Left cardiac atrium (tissue), 4 donors: ENCODE results near the gene WIZ. TPM values are rescaled to one million over a fixed set of nuclear protein-coding genes. Genes with fewer than 3 reads are reported as not detected.
A peak's percentile ranks its signal among the peaks of the same experiment; 100 is the strongest.
"Not testable (repeated sequence)": the region's sequence is repeated elsewhere in the genome, so short reads cannot be mapped to it uniquely, and the experiment has no call there.

ENCODE experiments used
- ATAC-seq, 2 donors: fragments of 200-7000 bp; cut with Tn5 transposase; one replicate each; pipeline ENCODE4 v1.9.1; 2020; ENCODE audit warnings: mild to moderate bottlenecking in 2 of 2, moderate library complexity in 2 of 2
- DNase-seq: peaks from one replicate; pipeline ENCODE4 v3.0.0-alpha.2; 2020
- intact Hi-C, 2 donors: fragments of 100-400 bp; cut with DNase I; formaldehyde crosslinking; loops; one replicate each; pipeline versions ENCODE4 v1.14.1 to v1.15.1; 2022 to 2023
- total RNA-seq, 2 donors: library from RNA; stranded (reverse); fragmentation: NEBNext Ultra II Directional; extraction: Animal tissue kit (Norgen Biotek cat#: 25700); gene quantifications; one replicate each; pipeline ENCODE4 v1.2.1, GENCODE V29; 2021
- donor health status: DM: no; HTN: yes; CAD: no.
- donor health status: DM: no; HTN: yes; CAD: no; lungs with severe emphysema.
- donor health status: DM: yes; HTN: yes; CAD: no.
- donor health status: Dilated cardiomyopathy.

The WIZ gene
- total RNA-seq, 2 donors from 2014 or later = 26.9 to 28.7 TPM

GRCh38 chr19:15421136-15421695 is 28.5 kb downstream of the WIZ start:
- intact Hi-C loops = loop anchor here in 1 of 2 donors (5.0 kb wide), 1 partner anchor 131 kb away; no protein-coding TSS in a partner anchor
- no peak for DNase-seq
- ATAC-seq = no peak

- no peak for ATAC-seq
- intact Hi-C loops = loop anchor here in 1 of 2 donors (5.0 kb wide), 1 partner anchor 133 kb away; no protein-coding TSS in a partner anchor
- DNase-seq = no peak
These were observed 30.2 kb downstream of the WIZ start for GRCh38 chr19:15419413-15420025.

GRCh38 chr19:15418579-15419412 is 31.0 kb downstream of the WIZ start, which contains the start of gene AKAP8L:
TSS of gene AKAP8L (minus strand) at chr19:15418988. CDS start at chr19:15418923, 65 bp downstream.
- ATAC-seq = peak; percentile 95 to 97
- DNase-seq = peak; percentile 99
- intact Hi-C loops = no loop called here

GRCh38 chr19:15418231-15418578 is 31.6 kb downstream of the WIZ start:
- DNase-seq (no peak), ATAC-seq (peak in 1 of 2 donors; percentile 2)
- intact Hi-C loops = no loop called here

- intact Hi-C loops = no loop called here
- DNase-seq (peak; percentile 20), ATAC-seq (no peak)
These were observed 32.1 kb downstream of the WIZ start for GRCh38 chr19:15417699-15418098.

GRCh38 chr19:15412832-15413231 is 36.9 kb downstream of the WIZ start:
- ATAC-seq (no peak), DNase-seq (no peak)
- intact Hi-C loops = no loop called here

- intact Hi-C loops, DNase-seq, ATAC-seq: not testable (repeated sequence)
These were observed 38.4 kb downstream of the WIZ start for GRCh38 chr19:15411351-15411750.

- no peak for DNase-seq
- ATAC-seq = no peak
- intact Hi-C loops = no loop called here
These were observed 45.0 kb downstream of the WIZ start for GRCh38 chr19:15404780-15405211.

- intact Hi-C loops = no loop called here
- DNase-seq (no peak), ATAC-seq (peak; percentile 62 to 74)
These were observed 45.5 kb downstream of the WIZ start for GRCh38 chr19:15404097-15404779.

- intact Hi-C loops = no loop called here
- DNase-seq (no peak), ATAC-seq (no peak)
These were observed 46.6 kb downstream of the WIZ start for GRCh38 chr19:15403151-15403531.

GRCh38 chr19:15402411-15403150 is 47.2 kb downstream of the WIZ start:
- DNase-seq (peak; percentile 52), ATAC-seq (peak; percentile 75 to 85)
- intact Hi-C loops = no loop called here

- ATAC-seq (no peak), DNase-seq (no peak)
- intact Hi-C loops = no loop called here
These were observed 48.4 kb downstream of the WIZ start for GRCh38 chr19:15401397-15401710.

- ATAC-seq = no peak
- intact Hi-C loops = no loop called here
These were observed 49.0 kb downstream of the WIZ start for GRCh38 chr19:15400521-15401396.

GRCh38 chr19:15399635-15400034 is 50.1 kb downstream of the WIZ start:
- no peak for ATAC-seq
- intact Hi-C loops = no loop called here
- DNase-seq = no peak

More at GRCh38 chr19:15400521-15401396, 49.0 kb downstream of the WIZ start:
- no peak for DNase-seq

GRCh38 chr19:15399234-15399515 is 50.6 kb downstream of the WIZ start:
- no peak for ATAC-seq
- no peak for DNase-seq
- intact Hi-C loops = no loop called here

- ATAC-seq (no peak), DNase-seq (no peak)
- intact Hi-C loops = no loop called here
These were observed 51.1 kb downstream of the WIZ start for GRCh38 chr19:15398501-15399233.

GRCh38 chr19:15397782-15398181 is 52.0 kb downstream of the WIZ start:
- DNase-seq = no peak
- intact Hi-C loops = no loop called here
- ATAC-seq = no peak

GRCh38 chr19:15397236-15397635 is 52.5 kb downstream of the WIZ start:
- ATAC-seq (no peak), DNase-seq (no peak)
- intact Hi-C loops = no loop called here
